ENCODE data around the gene IFNE.
"Not testable (repeated sequence)": the region's sequence is repeated elsewhere in the genome, so short reads cannot be mapped to it uniquely, and the experiment has no call there.

IFNE gene

DNA sequence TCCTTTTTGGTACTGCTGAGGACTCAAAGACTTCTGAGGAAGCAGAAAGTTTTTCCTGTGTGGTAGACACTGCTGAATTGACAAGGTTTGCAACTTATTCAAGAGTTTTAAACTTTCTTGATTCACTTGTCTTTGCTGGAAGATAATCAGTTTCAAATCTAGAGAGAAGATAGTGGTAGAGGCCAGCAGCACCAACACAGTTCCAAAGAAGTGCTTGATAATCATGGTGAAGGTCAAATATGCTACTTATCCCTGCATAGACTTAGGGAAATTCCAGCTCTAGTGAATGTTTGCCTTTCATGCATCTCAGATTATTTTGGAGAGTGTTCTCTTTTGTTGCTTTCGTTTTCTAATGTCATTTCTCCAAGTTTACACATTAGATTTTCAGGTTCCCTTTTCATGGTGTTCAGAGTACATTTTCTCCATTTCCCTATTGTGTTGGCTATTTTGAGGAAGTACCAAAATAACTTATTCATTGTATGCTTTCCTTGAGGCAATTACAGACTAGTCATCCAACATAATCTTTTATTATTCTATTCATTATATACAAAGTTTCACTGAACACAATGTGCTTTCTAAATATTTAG, 550 bp downstream of the IFNE start:
- no peak for DNase-seq

DNA sequence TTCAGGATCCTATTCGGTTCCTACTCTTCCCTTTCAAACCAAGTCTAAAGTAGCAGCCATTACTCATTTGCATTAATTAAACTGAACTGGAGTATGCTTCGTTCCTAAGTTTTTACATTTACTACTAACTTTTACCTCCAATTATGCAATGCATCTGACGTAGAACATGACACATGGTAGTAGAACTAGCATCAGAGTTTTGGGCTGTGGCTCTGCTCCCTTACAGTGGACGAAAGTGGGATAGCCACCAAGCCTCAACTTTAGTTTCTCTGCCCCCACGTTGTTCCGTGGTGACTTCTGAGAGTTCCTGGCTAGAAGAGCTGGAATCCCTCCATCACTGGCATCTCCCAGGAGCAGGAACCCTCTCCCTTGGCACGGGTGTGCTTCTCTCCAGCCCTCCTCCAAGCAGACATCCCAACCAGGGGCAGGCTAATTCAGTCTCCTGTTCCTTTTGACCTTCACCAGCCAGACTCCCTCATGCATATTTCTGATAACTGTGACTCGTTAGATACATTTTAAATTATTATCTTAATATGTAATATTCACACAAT, 2.9 kb downstream of the IFNE start:
- no peak for DNase-seq

DNA sequence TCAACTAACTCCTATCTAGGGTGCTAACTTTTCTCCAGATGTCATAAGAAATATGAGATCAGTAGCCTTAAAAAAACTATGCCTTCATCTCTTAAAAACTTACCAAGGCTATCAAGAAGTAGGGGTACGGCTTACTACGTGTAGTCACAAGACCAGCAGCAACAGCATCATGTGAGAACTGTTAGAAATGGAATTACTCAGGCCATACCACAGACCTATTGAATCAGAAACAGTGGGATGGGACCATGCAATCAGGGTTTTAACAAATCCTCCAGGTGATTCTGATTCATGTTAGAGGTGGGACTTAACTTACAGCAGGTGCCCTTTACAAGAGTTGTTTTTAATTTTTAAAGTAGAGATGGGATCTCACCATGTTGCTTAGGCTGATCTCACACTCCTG, 4.6 kb downstream of the IFNE start:
- no peak for DNase-seq

DNA sequence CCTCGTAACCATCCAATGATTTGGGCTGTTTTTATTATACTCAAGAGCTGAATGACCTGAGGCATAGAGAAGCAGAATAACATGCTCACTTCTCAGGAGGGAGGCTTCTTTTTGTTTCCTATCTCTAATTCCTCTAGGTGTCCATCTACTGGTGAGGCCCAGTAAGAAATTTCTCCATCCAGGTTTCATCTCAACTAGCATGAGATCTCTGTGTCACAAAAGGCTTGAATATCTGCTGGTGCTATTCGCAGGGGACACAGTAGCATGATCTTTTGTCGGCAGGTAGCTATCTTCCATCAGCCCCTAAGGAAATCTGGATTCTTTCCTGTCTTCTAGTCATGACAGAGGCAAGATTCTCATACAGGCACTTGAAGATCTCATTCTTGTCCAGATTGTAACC, 8.9 kb downstream of the IFNE start:
- no peak for DNase-seq

GRCh38 chr9:21470126-21470525, 12.0 kb downstream of the IFNE start:
- DNase-seq = no peak

GRCh38 chr9:21465859-21466518, 16.1 kb downstream of the IFNE start:
- DNase-seq = no peak

GRCh38 chr9:21465138-21465537, 17.0 kb downstream of the IFNE start:
- no peak for DNase-seq

DNA sequence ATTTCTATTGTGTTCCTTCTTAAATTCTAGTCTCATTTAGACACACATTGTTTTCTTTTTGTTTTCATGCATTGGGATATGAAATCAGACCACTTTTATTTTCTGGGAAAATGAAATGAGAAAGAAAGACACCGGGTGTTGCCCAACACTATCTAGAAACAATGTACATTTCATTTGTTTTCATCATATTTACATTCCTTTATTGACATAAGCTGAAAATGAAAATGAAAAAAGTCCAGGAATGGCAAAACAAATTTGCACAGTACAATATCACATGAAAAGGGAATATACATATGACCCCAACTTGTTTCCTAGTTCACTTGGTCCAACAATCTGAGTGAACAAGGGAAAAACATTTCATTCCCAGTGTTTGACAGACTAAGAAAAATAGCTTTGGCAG, 20.7 kb downstream of the IFNE start:
- no peak for DNase-seq

GRCh38 chr9:21455320-21455719, 26.8 kb downstream of the IFNE start:
- peak; percentile 4 for DNase-seq

GRCh38 chr9:21454149-21454548, 28.0 kb downstream of the IFNE start:
- DNase-seq = no peak

DNA sequence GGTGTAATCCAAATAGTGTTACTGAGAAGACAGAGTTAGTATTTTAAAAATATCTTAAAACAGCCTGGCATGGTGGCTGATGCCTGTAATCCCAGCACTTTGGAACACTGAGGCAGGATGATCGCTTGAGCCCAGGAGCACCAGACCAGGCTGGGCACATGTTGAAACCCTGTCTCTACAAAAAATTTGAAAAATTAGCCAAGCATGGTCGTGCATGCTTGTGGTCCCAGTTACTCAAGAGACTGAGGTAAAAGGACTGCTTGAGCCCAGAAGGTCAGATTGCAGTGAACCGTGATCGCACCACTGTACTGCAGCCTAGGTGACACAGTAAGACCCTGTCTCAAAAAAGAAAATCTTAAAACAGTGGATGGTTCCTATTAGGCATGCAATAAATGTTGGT, 29.4 kb downstream of the IFNE start:
- no peak for DNase-seq

DNA sequence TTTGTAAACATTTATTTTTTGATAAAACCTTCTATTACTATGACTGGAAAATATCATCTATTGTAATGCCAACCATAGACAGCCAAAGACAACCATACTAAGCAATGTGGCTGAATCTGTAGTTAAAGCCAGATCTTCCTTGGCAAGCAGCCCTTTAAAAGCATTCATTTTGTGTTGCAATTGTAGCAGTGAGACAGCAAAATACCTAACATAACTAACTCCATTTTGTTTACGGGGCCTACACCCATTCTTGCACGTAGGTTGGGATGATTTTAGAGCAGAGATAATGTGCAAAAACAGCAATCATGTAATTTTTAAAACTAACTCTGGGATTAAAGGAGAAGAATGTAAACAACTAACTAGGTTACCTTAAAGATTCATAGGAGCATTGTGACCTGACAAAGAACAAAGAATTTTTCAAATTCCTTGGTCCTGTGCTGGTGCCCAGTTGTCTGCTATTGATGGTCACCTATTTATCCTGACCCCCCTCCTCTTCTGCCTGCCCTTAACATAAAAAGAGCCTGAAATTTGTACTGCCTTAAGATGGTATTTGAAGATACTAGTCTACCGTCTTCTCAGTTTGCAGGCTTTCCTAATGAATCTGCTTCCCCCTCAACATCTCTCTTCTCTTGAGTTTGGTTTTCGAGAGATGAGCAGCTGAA, 31.2 kb downstream of the IFNE start:
- no peak for DNase-seq

GRCh38 chr9:21449312-21449711, 32.8 kb downstream of the IFNE start:
- not testable (repeated sequence) for DNase-seq

DNA sequence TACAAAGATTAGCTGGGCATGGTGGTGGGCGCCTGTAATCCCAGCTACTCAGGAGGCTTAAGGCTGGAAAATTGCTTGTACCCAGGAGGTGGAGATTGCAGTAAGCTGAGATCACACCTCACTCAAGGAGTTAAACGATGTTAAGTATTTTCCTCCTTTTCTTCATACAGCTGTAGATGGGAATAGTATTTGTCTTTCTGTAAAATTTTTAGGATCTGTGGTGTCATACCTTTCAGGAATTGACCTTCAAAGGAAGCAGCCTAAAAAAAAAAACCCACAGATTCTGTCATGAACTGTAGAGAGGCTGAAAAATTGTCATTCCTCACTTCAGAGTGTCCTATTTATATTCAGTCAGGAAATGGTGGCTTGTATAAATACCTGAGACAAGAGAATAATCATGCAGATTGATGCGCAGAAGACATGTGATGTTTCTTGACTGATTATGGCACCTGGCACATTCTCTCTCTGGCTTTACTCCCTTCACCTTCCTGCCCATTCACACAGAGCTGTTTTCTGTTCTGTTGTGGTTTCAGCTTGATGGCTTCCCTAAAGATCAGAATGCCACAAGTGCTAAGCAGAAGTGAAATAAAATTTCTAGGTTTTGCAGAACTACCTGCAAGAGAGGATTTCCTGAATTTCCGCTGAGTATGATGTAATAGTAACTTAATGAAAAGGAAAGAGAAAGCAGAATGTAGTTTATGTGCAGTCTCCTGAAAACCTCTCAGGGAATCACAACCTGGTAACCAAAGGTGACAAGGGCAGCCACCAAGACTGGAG, 38.1 kb downstream of the IFNE start:
- DNase-seq = no peak

DNA sequence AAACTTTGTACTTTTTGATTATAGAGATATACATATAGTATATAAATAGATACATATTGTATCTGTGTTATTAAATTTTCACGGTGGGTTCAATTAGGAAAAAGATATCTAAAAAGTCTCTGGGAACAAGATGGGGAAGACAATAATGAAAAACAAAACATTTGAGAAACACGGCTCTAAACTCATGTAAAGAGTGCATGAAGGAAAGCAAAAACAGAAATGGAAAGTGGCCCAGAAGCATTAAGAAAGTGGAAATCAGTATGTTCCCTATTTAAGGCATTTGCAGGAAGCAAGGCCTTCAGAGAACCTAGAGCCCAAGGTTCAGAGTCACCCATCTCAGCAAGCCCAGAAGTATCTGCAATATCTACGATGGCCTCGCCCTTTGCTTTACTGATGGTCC, 42.0 kb downstream of the IFNE start, which contains the start of gene IFNA1:
Gene IFNA1, plus strand, starts transcription at position 301 of the 400 bp plus-strand sequence. Its CDS starts 69 bp downstream, at position 370.
- DNase-seq = no peak

DNA sequence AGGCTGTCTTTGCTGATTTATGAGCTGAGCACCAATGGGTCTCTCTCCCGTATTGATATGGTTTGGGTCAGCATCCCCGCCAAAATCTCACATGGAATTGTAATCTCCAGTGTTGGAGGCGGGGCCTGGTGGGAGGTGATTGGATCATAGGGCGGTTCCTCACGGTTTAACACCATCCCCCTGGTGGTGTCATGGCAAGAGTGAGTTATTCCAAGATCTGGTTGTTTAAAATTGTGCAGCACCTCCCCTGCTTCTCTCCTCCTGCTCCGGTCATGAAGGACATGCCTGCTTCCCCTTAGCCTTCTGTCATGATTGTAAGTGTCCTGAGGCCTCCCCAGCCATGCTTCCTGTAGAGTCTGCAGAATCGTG, 47.1 kb downstream of the IFNE start:
- not testable (repeated sequence) for DNase-seq

DNA sequence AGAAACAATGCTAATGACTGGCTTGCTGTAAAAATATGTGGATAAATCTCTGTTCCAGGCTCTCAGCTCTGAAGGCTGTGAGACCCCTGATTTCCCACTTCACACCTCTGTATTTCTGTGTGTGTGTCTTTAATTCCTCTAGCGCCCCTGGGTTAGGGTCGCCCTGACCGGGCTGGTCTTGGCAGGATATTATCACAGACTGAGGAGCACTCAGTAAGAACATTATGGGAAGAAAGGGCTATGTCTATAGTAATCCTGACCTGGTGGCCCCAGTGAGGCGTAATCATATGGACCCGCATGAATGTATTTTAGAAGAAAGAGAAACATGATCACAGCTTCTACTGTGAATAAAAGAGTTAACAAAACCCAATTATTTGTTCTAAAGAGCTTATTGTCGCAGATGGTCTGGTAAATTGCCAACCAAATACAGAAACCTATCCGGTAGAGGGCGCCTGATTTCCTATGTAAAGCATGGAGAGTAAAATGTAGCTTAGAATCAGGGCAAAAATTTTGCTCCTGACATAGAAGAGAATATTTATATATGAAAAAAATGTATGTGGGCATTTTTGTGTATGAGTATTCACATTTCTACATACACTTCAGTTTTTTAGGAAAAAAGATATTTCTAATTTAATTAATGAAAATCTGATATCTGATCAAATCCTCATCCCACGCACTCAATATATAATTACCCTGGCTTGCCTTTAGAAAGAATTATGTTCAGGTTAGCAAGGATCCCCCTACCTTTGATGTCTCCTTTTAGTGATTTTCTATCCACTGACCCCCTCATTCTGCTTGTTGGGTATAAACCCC, 47.7 kb downstream of the IFNE start:
- peak; percentile 1 for DNase-seq

DNA sequence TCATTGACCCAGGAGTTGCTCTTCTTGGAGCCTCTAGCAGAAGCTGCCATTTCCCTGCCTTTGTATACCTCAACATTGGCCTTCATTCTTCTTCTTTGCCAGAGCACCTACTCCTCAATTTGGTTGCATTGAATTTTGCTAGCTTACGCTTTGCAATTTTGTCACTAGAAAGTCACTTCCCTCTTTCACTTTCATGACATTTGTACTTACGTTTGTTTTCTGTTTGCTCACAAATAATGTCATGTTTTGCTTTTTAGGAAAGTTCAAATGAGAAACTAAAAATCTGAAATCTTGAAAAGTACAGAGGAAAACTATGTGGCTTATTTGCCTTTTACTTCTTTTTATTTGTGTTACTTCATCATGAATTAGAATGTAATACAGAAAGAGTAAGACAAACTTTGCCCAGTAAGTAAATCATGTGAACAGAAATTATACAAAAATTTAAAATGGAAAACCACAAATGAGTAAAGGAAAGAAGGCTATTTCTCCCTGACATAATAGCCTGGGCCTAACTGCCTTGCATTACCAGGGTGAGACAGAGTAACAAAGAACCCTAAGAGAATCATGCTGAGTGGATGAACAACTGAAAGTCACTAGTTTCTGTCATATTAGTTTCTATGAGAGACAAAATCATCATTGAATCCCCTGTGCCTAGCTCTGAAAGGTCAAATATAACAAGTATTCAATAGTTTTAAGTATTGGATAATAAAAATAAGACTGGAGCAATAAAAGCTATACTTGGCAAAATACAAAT, 49.3 kb downstream of the IFNE start:
- no peak for DNase-seq

Measured in NCI-H2227 treated with DMSO at 0.1 percent for 48 hours (cell line).